Activated CD4-positive, alpha-beta T cell treated with anti-CD3 and anti-CD28 coated beads for 4 hours (primary cell): ENCODE results near the gene FHOD3.
A peak's percentile ranks its signal among the peaks of the same experiment; 100 is the strongest.

ENCODE experiments used
- DNase-seq, 2 donors: peaks; one replicate each; pipeline ENCODE4 v3.0.0-alpha.2; 2020

The FHOD3 gene

GRCh38 chr18:36769611-36770314, 472.2 kb downstream of the FHOD3 start:
- DNase-seq: no peak

GRCh38 chr18:36770315-36770946, 472.9 kb downstream of the FHOD3 start:
- no peak for DNase-seq

GRCh38 chr18:36771245-36771644, 473.7 kb downstream of the FHOD3 start:
- DNase-seq: no peak

- DNase-seq: no peak
Observed at GRCh38 chr18:36772241-36772723, 474.8 kb downstream of the FHOD3 start.

DNA sequence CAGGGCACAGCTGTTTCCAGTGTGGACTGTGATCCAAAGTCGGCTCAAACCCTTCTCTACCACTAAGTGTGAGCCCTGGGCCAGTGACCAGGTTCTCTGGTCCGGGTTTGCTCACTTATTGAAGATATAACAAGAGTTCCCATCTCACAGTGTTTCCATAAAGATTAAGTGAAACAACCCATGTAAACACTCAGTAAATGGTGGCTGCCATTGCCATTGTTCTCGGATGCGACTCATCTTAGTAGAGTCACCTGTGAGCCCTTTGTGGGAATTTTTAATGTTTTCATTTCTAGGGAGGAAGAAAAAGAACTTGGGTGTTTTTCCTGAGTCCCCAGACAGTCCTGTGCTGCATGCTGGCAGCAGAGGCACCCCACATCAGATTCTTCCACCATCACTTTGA, 477.9 kb downstream of the FHOD3 start:
- no peak for DNase-seq

DNA sequence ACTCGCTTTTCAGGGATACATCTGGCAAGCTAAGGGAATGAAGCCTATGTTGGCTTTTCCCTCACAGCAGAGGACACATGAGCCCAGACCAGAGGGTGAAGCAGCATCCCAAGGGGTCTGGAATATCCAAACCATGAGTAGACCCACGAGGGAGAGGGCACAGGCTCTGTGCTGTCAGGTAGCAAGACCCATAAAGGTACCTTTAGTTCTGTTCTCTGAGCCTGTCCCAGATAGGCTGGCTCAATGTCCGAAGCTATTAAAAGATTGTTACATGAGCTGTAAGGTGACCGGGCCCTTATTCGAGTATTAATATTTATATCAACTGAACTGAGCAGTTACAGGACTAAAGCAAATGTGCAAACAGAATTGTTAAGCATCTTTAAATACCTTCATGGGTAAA, 479.1 kb downstream of the FHOD3 start:
- no peak for DNase-seq

DNA sequence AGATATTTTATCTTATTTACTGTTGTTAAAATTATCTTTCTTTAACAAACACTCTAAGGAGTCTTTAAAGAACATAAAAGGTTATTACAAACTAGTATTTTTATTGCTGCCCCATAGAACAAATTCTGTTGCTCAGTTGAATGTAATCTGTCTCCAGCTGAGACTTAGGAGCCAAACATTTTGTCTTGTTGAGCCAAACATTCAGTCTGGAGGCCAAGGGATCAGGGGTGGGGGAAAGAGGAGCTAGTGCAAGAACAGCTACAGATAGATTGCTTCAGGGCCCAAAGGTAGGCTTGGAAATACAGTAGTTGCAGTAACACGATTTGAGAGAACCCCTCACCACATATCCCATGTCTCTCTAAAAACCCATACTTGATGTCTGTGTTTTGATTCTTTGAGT, 480.1 kb downstream of the FHOD3 start:
- DNase-seq: no peak

DNA sequence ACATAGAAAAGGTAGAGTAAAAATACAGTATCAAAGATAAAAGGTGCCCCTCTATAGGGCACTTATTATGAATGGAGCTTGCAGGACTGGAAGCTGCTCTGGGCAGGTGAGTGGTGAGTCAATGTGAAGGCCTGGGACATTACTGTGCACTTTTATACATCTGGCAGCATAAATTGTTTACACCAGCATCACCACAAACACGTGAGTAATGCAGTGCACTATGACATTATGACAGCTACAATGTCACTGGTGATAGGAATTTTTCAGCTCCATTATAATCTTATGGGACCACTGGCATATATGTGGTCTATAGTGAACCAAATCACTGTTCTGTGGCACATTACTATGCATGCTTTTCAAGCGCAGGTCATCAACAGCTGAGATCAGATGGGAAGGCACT, 483.2 kb downstream of the FHOD3 start:
- no peak for DNase-seq

DNA sequence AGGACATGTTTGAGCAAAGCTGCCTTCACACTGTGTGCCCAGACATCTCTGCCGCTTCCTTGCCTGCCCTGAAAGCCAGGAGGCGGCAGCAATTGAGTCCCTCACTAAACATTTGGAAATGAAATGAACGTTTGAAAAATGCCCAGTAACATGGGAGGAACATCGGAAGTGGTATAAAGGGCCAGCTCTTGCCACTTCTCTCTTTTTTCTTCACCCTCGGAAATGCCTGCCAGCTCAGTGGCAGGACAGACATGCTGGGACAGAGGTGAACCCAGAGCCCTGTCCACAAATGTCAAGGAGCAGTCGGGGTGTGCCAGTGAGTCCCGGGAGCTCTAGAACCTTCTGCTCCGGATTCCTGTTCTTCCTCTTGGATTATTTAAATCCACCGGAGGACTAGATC, 485.2 kb downstream of the FHOD3 start:
- DNase-seq: no peak

DNA sequence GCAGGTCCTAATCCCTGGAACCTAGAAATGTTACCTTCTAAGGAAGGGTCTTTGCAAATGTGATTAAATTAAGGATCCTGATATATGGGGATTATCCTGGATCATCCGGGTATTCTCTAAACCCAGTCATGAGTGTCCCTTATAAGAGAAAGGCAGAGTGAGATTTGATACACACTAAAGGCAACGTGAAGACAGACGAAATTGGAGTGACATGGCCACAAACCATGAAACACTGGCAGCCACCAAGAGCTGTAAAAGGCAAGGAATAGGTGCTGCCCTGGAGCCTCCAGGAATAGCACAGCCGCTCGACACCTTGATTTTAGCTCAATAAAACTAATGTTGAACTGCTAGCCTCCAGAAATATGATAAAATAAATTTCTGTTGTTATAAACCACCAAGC, 486.3 kb downstream of the FHOD3 start:
- no peak for DNase-seq

DNA sequence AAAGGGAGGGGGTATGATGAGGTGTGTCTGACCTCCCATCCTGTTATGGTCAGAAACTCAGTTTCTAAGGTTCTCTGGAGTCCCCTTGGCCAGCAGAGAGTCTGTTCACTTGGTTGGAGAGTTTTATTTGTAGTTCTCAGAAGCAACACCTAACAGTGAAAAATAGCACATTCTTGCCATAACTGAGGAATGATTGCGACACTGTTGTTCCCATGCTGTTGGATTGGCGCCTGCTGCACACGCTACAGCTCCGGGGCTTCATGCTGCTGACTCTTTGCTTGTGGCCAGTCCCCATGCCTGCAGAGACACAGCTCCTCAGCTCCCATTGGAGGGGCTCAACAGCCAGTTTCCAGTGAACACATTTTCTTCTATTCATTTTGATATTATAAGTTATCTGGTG, 489.2 kb downstream of the FHOD3 start:
- no peak for DNase-seq

DNA sequence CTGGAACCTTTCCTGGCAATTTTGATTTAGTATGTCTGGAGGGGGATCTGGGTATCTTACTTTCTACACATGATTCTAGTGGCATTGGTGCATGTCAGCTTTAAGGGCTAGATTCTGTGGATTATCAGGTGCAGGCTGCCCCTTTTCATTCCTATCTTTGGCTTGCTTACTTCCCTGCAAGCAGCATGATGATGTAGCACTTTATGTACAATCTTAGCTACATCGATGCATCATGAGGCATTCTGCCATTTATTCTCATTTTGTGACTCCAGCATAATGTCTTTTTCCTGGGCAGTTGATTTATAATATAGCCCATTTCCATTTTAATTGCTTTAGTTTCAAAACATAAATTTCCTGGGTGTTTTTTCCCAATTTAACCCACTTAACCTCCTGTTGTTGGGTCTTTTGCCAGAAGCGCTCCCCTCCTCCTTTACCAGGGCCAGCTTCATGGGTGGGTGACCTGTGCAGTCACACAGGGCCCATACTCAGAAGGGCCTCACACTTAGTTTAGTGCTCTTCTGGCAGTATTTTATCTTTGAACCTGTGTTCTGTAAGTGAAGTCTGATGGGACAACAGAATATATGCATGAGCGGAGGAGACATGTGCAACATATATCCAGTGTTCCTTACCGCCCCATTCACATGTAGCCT, 495.2 kb downstream of the FHOD3 start:
- DNase-seq: no peak

DNA sequence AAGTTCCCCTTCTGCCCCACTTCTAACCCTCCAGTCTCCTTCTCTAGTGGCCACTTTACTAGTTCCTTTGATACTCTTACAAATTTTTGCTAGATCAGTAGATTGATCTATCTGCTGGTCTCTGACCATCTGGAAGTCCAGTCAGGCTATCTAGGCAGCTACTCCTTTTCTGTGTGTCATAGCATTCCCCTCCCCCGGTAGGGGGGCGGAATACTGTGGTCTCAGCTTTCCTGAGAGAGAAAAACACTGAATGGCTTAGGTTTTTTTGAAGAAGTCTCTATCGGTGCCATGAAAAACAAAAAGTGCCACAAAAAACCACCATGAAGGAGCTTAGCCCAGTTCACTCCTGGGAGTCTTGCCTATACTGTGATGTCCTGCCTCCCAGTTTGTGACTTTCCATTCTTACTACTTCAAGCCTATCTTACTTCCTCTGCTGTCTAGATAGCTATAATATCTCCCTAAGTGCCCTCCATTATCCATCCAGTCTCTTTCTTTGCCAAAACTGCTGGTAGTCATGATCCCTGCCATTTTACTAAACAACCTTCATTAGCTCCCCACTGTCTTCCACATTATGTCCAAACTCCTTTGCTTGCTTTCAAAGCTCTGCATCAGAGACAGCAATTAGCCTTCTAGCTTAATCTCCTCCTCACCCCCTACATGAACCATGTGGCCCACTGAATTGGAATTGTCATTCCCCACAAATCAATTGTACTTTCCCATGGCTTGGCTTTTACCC, 501.4 kb downstream of the FHOD3 start:
- DNase-seq: no peak

- DNase-seq: no peak
Observed at GRCh38 chr18:36805105-36805504, 507.6 kb downstream of the FHOD3 start.

- DNase-seq: no peak
Observed at GRCh38 chr18:36808681-36809080, 511.2 kb downstream of the FHOD3 start.

- peak; percentile 25 to 26 for DNase-seq
Observed at GRCh38 chr18:36809590-36810381, 512.3 kb downstream of the FHOD3 start.

- DNase-seq: no peak
Observed at GRCh38 chr18:36811430-36811829, 513.9 kb downstream of the FHOD3 start.

DNA sequence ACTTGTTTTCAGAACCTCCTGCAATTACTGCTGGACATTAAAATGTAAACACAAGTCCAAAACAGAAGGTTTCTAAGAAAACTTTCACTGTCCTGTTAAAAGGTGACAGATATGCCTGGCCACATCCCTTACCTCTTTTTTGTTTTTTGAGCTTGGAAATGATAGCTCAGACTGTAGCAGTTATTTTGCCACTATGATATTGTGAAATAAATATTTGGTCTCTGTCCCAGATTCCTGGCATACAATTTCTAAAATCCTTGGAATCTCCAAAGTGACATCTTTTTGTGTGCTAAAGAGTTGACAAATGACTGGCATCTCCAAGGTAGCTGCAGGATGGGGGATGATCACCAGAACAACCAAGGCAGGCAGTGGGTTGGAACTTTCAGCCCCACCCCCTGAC, 514.4 kb downstream of the FHOD3 start:
- DNase-seq: no peak

GRCh38 chr18:36812678-36813077, 515.2 kb downstream of the FHOD3 start:
- DNase-seq: no peak

- no peak for DNase-seq
Observed at GRCh38 chr18:36813101-36813775, 515.7 kb downstream of the FHOD3 start.

DNA sequence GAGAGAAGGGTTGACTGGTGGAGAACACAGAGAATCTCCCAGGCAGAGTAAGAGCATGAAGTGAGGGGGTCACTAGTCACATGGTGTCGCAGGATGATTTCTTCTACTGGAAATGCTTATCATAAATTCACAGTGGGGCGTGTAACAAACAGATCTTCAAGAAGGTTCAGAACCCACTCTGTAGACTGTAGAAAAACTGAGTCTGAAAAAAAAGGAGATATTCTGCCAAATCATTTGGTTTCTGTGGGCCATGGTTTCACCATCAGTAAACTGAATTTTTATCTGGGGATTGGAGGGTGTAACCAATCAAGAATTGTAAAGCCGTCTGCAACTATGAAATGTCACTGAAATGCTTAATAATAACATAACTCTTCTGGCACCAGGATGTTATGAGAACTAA, 516.3 kb downstream of the FHOD3 start:
- DNase-seq: no peak

DNA sequence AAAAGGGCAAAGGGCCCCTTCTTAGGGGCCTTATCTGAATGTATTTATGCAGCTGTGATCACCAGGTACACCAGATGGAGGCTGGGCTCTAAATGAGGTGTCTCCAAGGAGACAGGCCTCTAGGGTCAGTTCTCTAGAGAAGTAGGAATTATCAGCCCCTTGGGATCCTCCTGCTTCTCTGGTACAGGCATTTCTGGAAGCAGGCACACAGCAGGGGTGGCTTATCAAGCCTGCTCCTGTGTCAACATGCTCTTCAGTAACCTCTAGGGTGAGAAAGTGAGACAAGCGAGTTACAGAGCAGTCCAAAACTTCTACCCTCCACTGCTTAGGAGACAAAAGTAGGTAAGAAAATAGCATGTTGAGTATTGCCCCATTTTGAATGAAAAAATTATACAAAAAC, 517.5 kb downstream of the FHOD3 start:
- DNase-seq: no peak
